Progenitor cell of endocrine pancreas (in vitro differentiated cells): Measurements from ENCODE around the gene DNAJC30. TPM values are rescaled to one million over a fixed set of nuclear protein-coding genes. Genes with fewer than 3 reads are reported as not detected.
A peak's percentile ranks its signal among the peaks of the same experiment; 100 is the strongest.

Experiments
- DNase-seq: peaks from one replicate; pipeline ENCODE4 v3.0.0; 2021; ENCODE audit warnings: low spot score; ENCODE audit not compliant: unreplicated experiment
- H3K27ac Mint-ChIP-seq: 2 replicates; pipeline ENCODE4 v1.8.0; 2021; ENCODE audit warnings: mild to moderate bottlenecking, moderate library complexity, mixed read lengths
- H3K27me3 Mint-ChIP-seq: 2 replicates; pipeline ENCODE4 v1.8.0; 2021; ENCODE audit warnings: mixed read lengths
- H3K36me3 Mint-ChIP-seq: 2 replicates; pipeline ENCODE4 v1.8.0; 2022; ENCODE audit warnings: mixed read lengths; ENCODE audit not compliant: insufficient read depth
- H3K4me1 Mint-ChIP-seq: 2 replicates; pipeline ENCODE4 v1.8.0; 2021; ENCODE audit warnings: low read depth, mixed read lengths
- H3K4me3 Mint-ChIP-seq: 2 replicates; pipeline ENCODE4 v1.8.0; 2021; ENCODE audit warnings: low read depth, mild to moderate bottlenecking, moderate library complexity, mixed read lengths
- H3K9me3 Mint-ChIP-seq: 2 replicates; pipeline ENCODE4 v1.8.0; 2021; ENCODE audit warnings: low read depth, mixed read lengths
- CTCF ChIP-seq: fragments of 200-600 bp; sonication (generic); IDR thresholded peaks from one replicate; pipeline ENCODE4 v1.5.0; 2021; ENCODE audit warnings: antibody characterized with exemption, mild to moderate bottlenecking; ENCODE audit not compliant: unreplicated experiment
- long read RNA-seq: library from polyadenylated mRNA; unstranded; transcript quantifications from one replicate; pipeline ENCODE4 v2.0.0, GENCODE V29; 2020
- total RNA-seq: library from RNA; stranded (reverse); gene quantifications from 2 replicates; pipeline ENCODE4 v1.2.1, GENCODE V29; 2021

DNAJC30 gene
- 10.4 and 11.1 TPM in 2 replicates for total RNA-seq
- long read RNA-seq, transcript DNAJC30-201 (1 exons, 2,485 nt): major isoform, 9 of 9 reads
- long read RNA-seq, partial matches to known transcripts: 0 of 9 reads
- long read RNA-seq, other reads (novel, unspliced or antisense): 0 of 9 reads

GRCh38 chr7:73683056-73683787, at the start of gene DNAJC30, which contains the start of gene BUD23:
Gene DNAJC30, minus strand, starts transcription at chr7:73683453. Its CDS starts 30 bp downstream, at chr7:73683423.
Gene BUD23, plus strand, starts transcription at chr7:73683597. Its CDS starts 29 bp downstream, at chr7:73683626.
- H3K4me3 Mint-ChIP-seq: peak within 1 kb of the TSS; percentile 99
- H3K36me3 Mint-ChIP-seq: peaks cover 9% of the 10 kb centered on the region
- H3K27ac Mint-ChIP-seq: peak within 1 kb of the TSS; percentile 94
- no peak for TF ChIP-seq CTCF
- peak; percentile 93 for DNase-seq
- H3K9me3 Mint-ChIP-seq: no peaks in the 10 kb centered on the region
- peaks cover 23% of the 10 kb centered on the region for H3K4me1 Mint-ChIP-seq
- H3K27me3 Mint-ChIP-seq: no peaks in the 10 kb centered on the region

- Mint-ChIP-seq H3K27me3 (peaks cover 2% of the 10 kb centered on the region), H3K4me3 (no peak overlapping the region), H3K27ac (no peak overlapping the region), H3K4me1 (peaks cover 6% of the 10 kb centered on the region), H3K9me3 (no peaks in the 10 kb centered on the region), H3K36me3 (peaks cover 7% of the 10 kb centered on the region)
- no peak for DNase-seq
- TF ChIP-seq CTCF: no peak
These were observed 49.1 kb upstream of the DNAJC30 start for GRCh38 chr7:73732397-73732796.

DNA sequence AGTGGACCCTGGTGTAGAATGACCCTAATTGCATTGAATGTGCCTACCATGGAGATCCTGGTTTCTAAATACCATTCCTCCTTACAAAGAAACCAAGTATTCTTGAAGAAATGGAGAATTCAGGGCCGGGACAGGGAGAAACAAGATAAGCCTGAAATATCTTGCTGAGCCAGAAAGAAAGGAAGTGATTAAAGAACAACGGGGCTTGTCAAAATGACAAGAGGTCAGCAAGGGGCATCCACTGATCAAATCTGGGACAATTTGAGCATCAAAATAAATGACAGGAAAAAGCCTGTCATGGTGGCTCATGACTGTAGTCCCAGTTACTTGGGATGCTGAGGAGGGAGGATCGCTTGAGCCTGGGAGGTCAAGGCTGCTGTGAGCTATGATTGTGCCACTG, 47.2 kb upstream of the DNAJC30 start:
- H3K27ac Mint-ChIP-seq: peak overlapping the region; percentile 55
- no peak for DNase-seq
- TF ChIP-seq CTCF: no peak
- peaks cover 2% of the 10 kb centered on the region for H3K36me3 Mint-ChIP-seq
- H3K27me3 Mint-ChIP-seq: peaks cover 2% of the 10 kb centered on the region
- H3K4me1 Mint-ChIP-seq: peaks cover 6% of the 10 kb centered on the region
- H3K9me3 Mint-ChIP-seq: no peaks in the 10 kb centered on the region
- H3K4me3 Mint-ChIP-seq: no peak overlapping the region

DNA sequence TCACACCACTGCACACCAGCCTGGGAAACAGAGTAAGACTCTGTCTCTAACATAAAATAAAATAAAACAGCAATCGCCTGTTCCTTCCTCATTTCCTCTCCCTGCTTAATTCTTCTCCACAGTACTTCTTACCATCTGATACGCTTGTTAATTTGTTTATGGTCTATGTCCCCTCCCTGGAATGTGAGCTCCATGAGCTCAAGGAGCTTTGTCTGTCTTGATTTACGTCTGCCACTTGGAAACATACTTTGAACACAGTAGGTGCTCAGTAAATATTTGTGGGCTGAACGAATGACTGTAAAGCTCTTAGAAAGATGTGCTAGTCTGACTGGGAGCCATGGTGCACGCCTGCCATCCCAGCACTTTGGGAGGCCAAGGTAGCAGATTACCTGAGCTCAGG, 45.3 kb upstream of the DNAJC30 start:
- H3K27ac Mint-ChIP-seq: no peak overlapping the region
- H3K4me1 Mint-ChIP-seq: peaks cover 6% of the 10 kb centered on the region
- H3K4me3 Mint-ChIP-seq: no peak overlapping the region
- H3K9me3 Mint-ChIP-seq: no peaks in the 10 kb centered on the region
- no peaks in the 10 kb centered on the region for H3K36me3 Mint-ChIP-seq
- H3K27me3 Mint-ChIP-seq: peaks cover 2% of the 10 kb centered on the region
- TF ChIP-seq CTCF: no peak
- DNase-seq: no peak

GRCh38 chr7:73727952-73728351, 44.7 kb upstream of the DNAJC30 start:
- Mint-ChIP-seq H3K27me3 (peaks cover 2% of the 10 kb centered on the region), H3K9me3 (no peaks in the 10 kb centered on the region), H3K4me3 (no peak overlapping the region), H3K36me3 (no peaks in the 10 kb centered on the region), H3K4me1 (peaks cover 6% of the 10 kb centered on the region), H3K27ac (no peak overlapping the region)
- no peak for DNase-seq
- TF ChIP-seq CTCF: no peak
